GM21529 (cell line): Measurements from ENCODE around the gene IFI35.

Experiments
- ATAC-seq: cut with Tn5 transposase; IDR thresholded peaks from one replicate; pipeline ENCODE4 v1.9.1; 2021; ENCODE audit not compliant: unreplicated experiment

IFI35 gene

DNA sequence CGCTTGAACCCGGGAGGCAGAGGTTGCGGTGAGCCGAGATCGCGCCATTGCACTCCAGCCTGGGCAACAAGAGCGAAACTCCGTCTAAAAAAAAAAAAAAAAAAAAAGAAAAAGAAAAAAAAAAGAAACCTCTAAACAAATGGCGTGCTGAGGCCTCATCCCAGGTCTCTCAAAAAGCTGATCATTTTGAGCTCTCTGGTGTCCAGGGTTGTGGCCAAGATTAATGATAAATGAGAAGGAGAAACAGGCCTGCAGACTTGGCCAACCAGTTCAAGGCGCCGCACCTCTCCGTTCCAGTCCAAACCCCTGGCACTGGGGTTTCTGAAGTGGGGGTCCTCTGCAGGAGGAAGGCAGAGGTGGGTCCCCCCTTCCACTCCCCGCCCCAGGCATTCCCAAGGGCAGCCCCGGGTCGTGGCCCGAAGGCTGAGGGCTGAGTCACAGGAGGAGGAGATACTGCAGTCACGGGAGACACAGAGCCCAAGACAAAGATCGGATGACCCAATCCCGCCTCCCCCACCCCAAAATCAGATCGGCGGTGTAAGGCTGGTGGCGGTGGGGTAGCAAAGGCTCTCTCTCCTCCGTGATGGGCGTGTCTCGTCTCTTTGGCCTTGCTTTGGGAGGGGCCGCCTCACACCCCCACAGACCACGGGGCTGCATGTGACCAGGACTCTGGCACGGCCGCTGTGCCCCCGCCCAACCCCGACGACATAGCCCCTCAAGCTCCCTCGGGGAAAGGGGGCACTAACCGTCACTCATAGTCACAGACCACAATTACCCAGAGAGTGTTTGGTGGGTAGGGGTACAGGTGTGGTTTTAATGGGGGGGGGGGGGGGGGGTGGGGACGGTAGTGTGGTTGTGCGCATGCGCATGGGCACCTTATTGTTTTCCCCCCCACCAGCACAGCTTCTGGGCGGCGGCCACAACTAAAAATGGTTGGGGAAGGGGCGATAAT, 14.5 kb downstream of the IFI35 start:
- no peak for ATAC-seq

DNA sequence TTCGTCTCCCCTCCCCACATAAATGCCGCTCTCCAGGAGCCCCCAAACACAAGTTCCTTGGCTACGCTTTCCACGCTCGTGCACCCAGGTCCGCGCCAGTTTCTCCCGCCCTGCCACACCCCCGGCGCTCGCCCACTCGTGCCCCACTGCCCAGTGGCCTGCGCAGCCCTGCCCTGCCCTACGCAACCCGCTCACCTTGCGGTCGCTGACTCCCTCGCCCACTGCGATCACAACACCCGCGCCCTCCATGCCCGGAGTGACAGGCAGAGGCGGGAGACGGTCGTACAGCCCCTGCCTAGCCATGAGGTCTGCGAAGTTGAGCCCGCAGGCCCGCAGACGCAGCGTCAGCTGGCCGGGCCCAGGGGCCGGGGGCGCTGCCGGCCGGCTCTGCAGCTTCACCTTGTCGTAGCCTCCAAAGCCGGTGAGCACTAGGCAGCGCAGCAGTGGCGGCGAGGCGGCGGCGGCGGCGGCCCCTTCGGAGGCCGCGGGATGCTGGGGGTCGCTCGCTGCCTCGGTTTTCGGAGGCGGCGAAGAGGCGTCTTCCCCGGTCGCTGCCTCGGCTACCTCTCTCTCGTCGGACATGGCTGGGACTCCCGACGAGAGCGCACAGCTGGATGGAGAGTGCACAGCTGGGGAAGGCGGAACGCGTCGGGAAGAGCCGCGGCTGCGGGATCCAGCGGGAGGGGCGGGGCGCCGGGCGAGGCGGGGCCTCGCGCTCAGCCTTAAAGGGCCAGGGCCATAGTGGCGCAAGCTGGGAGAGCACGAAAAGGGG, 15.3 kb downstream of the IFI35 start, which contains the start of gene VAT1:
Gene VAT1 (minus strand): TSS at position 645 of the 772 bp plus-strand sequence. CDS start 63 bp downstream, at position 582.
- ATAC-seq = no peak

GRCh38 chr17:43024407-43025289, 18.1 kb downstream of the IFI35 start, which contains the start of gene RND2:
Gene RND2, plus strand, starts transcription at chr17:43025231. Its CDS starts 117 bp downstream, at chr17:43025348.
- peak; percentile 60 for ATAC-seq

- no peak for ATAC-seq
Measured at GRCh38 chr17:43025290-43025657, 18.7 kb downstream of the IFI35 start.

GRCh38 chr17:43025766-43026537, 19.4 kb downstream of the IFI35 start:
- ATAC-seq = no peak

DNA sequence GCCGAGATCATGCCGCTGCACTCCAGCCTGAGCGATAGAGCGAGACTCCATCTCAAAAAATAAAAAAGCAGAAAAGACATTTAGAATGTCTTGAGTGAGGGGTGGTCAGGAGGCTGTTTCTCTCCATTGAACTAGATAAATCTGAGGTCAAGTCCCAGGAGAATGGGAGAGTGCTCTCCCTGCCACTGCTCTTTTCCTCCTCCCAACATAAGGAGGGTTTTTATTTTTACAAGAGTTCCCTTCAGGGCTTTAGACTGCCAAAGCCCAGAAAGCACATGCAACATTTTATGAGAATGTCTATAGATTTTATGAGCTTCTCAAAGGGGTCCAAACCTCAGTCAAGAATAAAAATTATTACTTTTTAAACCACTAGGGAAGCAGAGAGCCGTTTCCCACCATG, 20.0 kb downstream of the IFI35 start:
- no peak for ATAC-seq

GRCh38 chr17:43027091-43028032, 20.8 kb downstream of the IFI35 start:
- no peak for ATAC-seq

GRCh38 chr17:43028221-43028861, 21.8 kb downstream of the IFI35 start:
- no peak for ATAC-seq

- ATAC-seq = no peak
Measured at GRCh38 chr17:43030137-43030767, 23.7 kb downstream of the IFI35 start.

- no peak for ATAC-seq
Measured at GRCh38 chr17:43031666-43032065, 25.1 kb downstream of the IFI35 start.

DNA sequence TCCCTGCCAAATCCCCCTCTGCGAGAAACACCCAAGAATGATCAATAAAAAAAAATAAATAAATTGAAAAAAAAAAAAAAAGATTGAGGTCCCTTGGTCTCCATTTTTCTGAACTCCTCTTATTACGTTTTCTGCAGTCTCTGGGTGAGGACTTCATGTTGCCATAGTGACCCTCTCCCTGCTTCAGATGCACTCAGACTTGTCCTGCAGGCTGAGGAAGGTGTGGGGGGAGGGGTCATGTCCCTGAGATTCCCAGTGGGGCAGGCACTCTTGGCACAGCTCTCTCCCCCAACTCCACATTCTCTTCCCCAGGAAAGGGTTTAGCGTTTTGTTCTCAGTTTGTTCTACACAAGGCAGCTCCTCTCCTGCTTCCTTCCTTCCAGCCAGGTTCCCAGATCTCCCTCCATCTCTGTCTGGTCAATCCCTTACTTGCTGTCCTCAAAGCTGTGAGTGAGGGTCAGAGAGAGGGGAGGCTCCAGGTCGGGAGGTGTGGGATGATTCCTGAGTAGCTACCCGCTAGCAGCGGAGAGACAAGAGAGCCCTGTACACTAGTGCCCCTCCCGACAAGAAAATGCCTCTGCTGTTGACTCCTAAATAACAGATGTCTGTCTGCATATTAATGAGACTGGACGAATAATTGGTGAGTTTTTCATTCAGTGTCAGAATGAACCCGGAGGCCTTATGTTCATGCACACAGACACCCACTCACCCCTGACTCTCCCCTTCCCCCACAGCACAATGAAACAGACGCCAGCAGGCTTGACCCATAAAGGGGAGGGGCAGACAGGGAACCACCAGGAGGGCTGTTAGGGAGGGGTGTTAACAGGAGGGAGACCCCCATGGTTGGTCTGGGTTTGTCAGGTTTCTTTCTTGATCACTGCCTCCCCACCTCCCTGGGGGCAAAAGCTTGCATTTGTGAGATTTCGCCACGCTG, 27.6 kb downstream of the IFI35 start:
- ATAC-seq = no peak

DNA sequence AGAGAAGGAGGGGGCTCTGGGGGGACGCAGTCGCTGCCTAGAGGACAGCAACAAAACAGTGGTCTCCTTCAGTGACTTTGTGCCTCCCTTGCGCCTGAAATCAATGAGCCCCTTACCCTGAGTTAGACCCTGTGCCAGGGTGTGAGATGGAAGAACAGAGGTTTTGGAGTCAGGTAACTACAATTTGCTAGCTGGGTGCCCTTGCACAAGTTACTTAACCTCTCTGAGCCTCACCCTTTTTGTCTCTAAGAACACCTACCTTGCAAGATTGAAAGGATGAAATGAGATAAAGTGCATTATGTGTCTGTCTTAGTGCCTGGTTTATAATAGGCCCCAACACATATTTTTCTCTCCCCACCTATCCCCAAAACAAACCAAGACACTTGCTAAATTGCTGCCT, 28.3 kb downstream of the IFI35 start:
- no peak for ATAC-seq

DNA sequence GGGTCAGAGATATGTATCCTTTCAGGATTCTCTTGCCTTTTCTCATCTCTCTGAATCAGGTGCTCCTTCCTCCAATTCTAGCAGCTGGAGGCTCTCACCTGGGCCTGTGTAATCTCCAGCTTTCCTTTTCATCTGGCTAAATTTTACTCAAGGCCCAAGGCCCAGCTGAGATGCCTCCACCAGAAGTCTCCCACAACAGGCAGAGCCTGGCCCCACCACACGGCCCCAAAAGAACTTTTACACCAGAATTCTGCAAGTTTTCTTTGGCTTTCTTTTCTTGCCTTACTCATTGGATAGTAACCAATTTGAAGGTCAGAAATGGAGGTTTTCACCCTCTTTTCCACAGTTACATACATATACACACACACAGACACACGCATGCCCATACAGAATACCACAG, 33.1 kb downstream of the IFI35 start:
- no peak for ATAC-seq

DNA sequence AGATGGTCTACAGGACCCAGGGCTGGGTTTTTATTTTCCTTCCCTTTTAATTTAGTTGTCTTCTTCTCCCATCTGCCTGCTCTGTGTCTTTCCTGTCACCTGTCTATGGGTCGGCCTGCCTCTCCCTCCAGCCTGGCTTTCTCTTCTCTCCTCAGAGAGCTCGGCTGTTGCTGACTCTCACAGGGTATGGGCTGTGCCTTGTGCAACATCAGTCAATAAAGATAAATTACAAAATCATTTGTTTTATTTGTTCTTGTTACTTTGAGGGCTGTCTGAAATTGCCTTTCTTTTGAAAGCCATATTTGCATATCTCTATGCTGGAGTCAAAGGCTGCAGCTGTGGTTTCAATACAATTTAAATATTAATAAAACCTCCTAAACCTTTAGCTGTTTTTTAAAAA, 34.1 kb downstream of the IFI35 start:
- ATAC-seq = no peak

GRCh38 chr17:43042025-43042628, 35.5 kb downstream of the IFI35 start:
- no peak for ATAC-seq

- no peak for ATAC-seq
Measured at GRCh38 chr17:43043307-43043706, 36.7 kb downstream of the IFI35 start.

GRCh38 chr17:43044024-43044423, 37.4 kb downstream of the IFI35 start:
- ATAC-seq = no peak
